ENCODE data around the gene SIRT3.
A peak's percentile ranks its signal among the peaks of the same experiment; 100 is the strongest.

SIRT3 gene

DNA sequence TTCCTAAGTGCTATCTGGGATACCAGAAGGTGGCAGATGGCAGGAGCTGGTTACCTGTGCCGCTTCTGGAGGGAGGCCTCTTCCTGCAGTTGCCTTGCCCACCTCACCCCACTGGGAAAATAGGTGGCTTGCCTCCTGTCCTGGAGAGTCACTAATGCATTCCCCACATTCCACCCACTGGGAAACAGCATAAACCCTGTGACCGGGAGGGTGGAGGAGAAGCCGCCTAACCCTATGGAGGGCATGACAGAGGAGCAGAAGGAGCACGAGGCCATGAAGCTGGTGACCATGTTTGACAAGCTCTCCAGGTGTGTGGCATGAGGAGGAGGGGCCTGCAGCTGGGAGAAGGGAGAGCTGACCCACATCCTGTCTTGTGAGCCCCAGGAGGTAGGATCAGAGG lies 23.0 kb downstream of the SIRT3 start:
- no peak for DNase-seq

DNA sequence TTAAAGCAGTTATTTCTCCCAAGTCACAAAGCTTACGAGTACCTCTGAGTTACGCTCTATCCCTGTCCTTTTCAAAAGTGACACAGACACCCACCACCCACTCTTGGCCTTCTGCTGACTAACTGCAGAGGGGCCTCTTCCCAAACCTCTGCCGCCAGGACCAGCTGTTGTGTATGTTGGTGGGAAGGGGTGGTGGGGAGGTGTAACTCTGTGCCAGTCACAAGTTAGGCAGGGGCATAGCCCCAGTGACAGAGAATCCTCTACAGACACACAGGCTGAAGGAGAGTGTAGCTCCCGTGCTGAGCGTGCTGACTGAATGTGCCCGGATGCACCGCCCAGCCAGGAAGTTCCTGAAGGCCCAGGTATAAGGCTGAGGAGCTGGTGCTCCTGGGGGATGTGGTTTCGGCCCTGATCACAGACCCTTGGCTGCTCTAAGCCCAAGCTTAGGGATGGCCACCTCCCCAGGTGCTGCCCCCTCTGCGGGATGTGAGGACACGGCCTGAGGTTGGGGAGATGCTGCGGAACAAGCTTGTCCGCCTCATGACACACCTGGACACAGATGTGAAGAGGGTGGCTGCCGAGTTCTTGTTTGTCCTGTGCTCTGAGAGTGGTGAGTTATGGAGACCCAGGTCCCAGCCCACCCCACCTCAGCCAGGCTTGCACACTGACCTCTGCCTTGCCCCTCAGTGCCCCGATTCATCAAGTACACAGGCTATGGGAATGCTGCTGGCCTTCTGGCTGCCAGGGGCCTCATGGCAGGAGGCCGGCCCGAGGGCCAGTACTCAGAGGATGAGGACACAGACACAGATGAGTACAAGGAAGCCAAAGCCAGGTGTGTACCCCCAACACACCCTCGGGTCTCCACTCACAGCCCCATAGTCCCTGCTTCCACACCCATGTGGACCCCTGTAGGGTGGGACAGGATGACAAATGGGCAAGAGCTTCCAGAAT lies 23.7 kb downstream of the SIRT3 start:
- DNase-seq, result no peak

DNA sequence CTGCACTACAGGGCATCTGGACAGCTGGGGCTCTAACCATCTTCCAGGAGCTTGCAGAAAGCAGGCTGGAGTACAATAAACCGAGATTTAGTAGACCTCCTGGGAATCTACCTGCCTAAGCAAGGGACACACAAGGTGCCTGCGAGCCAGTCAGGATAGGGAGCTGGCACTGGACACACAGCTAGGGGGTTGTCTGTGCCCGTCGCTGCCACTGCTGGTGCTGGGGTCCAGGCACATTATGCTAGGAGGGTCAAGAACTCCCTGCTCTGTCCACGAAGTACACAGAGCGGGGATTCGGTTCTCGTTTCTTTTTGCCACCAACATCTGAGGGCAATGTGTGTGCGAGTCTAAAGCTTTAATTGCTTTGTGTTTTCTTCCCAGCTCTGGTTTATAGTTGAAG lies 24.4 kb downstream of the SIRT3 start:
- DNase-seq, result no peak

DNA sequence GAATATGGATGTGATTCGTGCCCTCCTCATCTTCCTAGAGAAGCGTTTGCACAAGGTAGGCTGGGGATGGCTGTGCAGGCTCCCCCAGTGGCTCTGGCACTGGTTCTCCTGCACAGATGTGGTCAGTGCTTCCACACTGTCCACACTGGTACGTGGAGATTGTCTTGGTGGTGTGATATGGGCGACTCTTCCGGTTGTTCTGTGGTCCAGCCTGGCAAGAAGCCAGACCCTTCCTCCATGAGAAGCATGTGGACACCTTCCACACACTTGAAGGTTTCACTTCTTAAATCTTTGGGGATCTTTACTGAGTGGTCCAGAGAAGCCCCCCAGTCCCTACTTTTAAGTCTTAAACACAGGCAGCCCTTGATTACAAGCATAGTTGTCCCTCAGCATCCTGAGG lies 24.8 kb downstream of the SIRT3 start:
- DNase-seq, result no peak

DNA sequence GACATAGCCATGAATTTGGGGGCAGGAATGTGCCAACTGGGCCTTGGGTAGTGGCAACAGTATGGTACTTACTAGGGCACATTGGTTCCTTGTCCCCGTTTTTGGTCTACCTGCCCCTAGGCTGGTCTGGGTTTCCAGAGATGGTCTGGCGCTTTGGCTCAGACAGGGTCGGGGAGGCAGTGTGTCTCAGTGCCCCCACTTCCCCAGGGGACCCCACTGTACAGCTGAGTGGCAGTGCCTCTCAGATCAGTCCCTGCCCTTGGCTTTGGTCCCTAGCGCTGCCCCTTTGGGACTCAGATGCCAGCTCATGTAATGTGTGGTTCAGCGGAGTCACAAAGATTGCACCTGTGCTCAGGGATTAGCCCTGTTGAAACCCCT lies 25.4 kb downstream of the SIRT3 start:
- DNase-seq, result no peak

DNA sequence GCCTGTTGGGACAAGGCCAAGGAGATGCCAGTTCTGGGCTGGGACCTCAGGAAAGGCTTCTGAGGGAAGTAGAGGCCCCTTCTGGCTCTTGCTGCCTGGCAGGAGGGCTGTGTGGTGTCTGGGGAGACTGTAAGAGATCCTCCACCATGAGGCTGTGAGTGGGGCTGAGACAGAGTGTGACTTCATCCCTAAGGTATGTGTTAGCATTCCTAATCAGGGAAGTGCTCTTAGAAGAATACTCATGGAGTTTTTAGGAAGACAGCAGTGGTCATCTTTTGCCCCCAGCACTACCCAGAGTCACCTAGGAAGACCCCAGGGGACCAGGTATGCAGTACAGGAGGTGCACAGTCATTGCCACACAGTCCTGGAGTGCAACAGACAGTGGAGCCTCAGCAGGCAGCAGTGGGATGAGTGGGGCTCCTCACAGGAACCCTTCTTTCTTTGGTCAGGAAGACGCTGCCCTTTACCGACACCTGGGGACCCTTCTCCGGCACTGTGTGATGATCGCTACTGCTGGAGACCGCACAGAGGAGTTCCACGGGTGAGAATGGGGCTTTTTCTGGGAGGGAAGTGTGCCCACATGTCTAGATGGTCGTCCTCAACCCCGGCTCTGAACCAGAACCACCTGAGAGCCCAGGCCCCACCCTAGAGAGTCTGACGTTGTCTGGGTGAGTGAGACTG lies 25.9 kb downstream of the SIRT3 start:
- no peak for DNase-seq

DNA sequence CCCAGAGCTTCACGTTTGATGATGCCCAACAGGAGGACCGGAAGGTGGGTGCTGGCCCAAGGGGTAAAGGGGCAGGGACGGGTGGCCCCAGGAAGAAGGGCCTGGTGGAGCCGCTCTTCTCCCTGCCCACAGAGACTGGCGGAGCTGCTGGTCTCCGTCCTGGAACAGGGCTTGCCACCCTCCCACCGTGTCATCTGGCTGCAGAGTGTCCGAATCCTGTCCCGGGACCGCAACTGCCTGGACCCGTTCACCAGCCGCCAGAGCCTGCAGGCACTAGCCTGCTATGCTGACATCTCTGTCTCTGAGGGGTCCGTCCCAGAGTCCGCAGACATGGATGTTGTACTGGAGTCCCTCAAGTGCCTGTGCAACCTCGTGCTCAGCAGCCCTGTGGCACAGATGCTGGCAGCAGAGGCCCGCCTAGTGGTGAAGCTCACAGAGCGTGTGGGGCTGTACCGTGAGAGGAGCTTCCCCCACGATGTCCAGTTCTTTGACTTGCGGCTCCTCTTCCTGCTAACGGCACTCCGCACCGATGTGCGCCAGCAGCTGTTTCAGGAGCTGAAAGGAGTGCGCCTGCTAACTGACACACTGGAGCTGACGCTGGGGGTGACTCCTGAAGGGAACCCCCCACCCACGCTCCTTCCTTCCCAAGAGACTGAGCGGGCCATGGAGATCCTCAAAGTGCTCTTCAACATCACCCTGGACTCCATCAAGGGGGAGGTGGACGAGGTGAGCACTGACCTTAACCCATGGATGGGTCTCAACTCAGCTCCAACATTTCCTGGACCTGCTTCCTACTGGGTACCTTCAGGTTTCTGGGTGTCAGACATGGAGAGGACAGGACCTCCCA lies 26.6 kb downstream of the SIRT3 start:
- no peak for DNase-seq

DNA sequence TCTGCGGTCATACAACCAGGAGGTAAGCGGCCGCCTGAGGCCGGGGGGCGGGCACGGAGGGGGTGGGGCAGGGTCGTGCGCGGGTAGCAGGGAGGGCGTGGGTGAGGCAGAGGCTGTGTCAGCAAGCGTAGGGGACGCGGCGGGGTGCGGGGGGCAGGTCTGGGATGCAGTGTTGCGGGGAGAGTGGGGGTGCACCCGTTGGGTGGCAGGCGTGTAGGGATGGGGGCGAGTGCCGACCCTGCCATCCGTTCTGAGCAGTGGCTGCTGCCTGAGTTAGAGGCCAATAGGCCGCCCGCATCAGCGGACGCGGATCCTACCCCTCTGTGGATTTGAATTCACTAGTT lies 27.3 kb downstream of the SIRT3 start:
- no peak for DNase-seq

DNA sequence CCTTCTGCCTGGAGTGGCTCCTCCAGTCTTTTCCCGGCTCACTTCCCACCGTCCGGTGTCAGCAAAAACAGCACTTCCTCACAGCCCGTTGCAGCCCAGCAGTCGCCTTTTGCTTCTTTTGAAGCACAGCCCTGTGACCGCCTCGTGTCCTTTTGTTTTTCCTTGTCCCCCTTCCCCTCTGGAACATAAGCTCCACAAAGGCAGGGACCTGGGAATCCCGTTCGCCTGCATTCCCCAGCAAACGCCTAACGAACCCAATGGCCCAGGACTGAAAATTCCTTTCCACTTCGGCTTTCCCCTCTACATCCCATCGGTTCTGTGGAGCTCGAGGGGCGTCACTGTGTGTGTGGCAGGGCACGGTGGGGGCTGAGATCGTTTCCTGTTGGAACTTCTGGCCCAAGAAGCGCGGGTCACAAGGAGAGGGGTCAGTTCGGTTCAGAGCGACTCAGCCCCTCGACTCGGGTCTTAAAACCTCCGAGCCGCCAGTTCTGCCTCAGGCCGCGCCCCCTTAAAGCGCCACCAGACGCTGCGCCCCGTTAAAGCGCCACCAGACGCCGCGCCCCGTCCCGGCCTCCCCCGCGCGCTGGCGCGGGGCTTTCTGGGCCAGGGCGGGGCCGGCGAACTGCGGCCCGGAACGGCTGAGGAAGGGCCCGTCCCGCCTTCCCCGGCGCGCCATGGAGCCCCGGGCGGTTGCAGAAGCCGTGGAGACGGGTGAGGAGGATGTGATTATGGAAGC lies 27.8 kb downstream of the SIRT3 start:
- DNase-seq, result peak; percentile 39

DNA sequence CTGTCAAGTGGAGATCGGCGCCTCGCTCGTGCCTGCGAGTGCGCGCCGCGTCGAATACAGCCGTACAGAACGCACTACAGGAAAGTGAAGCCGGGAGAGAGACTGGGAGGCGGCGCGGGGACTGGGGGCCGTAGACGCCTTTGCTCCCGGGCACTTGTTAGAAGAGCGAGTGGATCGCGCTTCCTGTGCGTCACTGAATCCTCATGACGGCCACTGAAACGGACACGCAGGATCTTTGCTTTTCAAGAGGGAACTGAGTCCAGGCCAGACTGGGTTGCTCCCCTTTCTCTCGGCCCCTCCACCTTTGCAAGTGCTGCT lies 28.3 kb downstream of the SIRT3 start:
- DNase-seq, result no peak

DNA sequence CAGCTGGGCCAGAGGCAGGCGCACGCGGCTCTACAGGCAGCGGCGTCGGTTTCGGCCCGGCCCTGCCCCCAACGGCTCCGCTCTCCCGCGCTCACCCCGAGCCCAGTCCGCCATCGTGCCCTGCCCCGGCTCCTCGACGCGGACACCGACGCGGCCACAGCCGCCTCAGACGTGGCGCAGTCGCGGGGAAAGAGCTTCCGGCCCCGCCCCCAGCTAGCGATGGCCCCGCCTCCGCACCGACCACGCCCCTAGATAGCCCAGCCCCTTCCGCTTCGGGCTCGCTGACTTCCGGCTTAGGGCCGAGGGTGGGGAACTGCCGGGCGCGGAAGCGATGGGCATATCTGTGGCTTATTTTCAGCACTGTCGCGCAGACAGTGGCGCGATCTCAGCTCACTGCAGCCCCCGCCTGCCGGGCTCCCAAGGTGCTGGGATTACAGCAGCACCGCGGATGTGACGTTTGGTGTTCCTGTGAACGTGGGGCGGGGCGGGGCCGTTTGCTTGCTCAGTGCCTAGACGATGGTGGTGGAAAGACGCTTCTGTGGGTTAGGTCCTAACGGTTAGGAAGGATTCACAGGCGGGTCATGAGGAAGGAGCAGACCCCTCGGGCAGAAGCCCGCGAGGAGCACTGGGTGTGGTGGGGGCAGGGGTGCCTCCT lies 28.8 kb downstream of the SIRT3 start, which contains the start of the genes BET1L and RIC8A:
BET1L (minus strand) TSS at position 192 of the 655 bp plus-strand sequence; CDS start at position 114, 78 bp downstream.
RIC8A (plus strand) TSS at position 501 of the 655 bp plus-strand sequence. CDS start 1,147 bp downstream, outside the sequence.
- peak; percentile 77 for DNase-seq

DNA sequence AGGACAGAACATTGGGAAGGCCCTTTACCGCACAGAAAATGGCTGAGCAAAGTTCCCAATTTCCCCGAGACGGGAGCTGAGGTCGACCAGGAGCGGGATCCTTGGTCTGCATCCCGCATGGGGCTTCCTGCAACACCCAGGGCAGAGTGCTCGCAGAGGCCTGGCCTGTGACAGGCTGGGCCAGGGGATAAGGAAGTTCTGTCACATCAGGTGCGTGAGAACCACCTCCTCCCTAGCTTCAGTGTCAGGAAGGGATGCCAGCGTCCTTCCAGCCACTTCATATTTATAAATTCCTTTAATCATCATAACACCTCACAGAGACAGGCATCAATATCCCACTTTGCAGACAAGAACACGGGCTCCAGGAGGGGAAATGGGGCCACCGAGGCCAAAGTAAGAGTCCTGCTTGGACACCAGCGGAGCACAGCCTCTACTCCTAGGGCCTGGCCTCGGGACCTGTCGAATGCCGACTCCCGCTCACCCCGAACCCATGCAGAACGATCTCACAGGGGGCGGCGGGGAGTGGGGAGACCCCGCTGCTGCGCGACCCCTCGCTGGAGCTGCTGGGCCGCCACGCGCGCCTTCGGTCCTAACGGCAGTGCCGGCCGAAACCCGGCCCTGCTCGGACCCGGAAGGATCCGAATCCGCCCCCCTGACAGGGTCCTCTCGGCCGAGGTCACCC lies 29.5 kb downstream of the SIRT3 start:
- no peak for DNase-seq

DNA sequence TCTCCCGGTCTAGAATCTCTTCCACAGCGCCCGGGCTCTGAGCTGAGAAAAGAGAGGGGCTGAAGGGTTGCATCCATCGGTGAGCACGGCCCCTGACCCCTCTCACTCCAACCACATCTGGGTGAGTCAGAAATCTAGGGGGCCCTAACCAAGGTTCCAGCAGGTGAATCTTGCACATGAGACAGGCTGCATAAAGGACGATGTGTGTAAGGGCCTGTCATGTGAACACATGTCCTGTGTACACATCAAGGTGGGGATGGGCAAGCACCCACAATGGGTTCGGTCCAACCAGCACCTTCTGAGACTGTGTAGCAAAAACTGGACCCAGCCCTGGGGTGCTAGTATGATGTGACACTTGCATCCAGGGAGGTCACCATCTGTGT lies 30.1 kb downstream of the SIRT3 start:
- no peak for DNase-seq

DNA sequence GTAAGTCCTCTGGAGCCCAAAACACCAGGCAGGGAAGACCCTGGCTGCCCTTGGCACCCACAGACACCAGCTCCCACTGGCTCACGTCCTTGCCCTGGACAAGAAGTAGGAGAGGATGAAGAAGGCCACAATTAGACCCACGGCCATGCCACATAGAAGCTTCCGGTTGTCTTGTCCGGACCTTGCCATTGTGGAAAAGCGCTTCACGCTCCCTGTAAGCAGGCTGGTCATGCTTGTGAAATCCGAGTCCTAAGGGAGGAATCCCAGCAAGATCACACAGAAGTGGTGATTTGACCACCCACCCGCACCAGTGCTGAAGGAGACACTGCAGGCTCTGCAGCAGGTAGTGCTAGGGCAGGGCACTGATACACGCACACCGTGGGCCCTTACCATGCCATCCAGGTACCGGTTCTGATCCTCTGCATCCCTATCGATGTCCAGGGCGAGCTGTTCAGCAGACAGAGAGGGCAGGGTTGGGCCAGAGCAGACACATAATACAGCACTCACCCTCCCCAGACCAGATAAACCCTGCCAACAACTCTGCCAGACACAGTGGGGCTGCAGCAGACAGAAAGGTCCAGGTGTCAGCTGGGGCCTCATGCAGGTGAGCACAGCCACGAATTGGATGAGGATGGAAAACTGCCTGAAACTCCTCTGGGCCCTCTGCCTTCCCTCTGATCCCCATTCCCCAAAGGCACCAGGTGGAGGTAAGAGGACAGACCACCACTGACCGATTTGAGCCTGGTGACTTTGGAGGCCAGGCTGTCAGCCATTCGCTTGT lies 30.7 kb downstream of the SIRT3 start:
- no peak for DNase-seq

DNA sequence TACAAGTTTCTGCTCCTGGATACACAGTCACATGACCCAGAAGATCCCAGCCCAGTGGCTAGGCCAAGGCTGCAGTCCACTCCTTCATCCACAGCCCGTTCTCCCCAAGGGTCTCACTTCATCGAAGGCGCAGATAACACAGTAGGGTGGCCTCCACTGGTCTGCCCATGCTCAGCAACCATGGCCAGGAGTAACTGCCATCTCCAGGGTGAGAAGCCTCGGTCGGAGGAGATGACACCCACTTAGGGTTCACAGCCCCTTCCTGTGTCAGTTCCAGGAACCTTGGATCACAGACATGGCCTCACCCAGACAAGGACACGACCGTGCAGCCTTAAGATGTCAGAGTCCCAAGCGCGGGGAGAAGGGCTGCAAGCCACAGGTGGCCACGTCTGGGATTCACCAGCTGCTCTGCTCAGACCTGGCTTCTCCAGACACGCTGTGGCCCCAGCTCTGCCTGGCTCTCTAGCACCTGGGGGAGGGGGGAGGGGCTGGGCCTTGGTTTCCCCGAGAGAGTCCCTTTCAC lies 31.5 kb downstream of the SIRT3 start:
- DNase-seq, result no peak

DNA sequence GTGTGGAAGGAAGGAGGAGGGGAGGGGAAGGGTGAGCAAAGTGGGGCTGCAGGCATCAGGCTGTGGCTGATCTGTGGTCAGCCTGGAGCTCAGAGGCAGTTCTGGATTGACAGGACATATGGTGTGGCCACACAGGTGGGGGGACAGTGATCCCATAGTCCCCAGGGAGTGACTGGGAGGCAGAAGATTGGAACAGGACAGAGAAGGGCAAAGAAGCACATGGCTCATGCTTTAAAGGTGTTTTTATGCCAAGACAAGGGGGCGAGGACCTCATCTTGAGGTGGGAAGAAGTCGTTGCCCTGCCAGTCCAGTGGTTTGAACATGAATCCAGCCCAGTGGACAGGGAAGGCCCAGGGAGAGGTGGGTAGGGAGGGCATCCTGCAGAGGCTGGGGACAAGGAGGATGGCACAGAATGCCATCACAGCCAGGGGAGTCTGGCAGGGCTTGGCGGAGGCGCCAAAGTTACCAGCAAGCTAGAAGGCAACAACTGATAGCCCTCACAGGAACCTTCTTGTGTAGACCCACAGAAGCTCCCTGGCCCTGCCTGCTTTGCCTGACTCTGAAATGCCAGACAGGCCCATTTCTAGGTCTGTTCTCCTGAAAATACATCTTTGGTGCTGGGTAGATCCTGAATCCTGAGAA lies 32.1 kb downstream of the SIRT3 start:
- no peak for DNase-seq

DNA sequence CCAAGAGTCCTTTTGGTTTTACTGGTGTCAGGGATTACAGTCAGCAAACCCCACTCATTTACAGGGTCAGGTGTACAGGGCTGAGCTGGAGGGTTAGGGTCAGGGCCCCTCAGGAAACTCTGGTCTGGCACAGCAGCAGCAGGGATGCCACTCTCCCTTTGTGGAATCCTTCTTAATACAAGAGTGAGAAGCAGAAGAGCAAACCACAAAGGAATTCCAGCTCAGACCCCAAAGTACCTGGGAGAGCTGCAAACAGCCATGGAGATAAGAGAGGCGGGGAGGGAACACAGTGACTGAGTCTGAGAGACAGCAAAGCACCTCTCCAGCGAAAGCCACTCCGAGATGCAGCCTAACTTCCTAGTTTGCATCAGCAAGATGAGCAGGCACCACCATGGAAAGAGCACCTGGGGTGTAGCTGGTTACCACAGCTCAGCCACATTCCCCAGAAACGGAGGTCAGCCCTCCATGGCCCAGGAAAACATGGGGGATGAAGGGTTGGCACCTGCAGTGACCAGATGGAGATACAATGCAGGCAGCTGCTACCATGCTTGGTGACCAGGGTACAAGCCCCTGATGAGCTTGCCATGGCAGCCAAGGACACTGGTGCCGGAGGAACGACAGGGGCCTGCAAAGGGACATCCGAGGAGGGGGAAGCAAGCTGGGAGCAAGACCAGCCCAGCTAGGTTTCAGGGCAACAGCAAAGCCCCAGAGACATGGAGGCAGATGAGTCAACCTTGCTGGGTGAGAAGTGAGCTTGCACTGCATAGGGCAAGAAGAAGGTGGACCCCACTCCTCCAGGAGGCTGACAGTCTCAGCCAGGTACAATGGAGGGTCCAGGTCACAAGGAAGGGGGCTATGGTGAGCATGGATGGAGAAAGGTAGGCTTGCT lies 32.8 kb downstream of the SIRT3 start:
- no peak for DNase-seq

DNA sequence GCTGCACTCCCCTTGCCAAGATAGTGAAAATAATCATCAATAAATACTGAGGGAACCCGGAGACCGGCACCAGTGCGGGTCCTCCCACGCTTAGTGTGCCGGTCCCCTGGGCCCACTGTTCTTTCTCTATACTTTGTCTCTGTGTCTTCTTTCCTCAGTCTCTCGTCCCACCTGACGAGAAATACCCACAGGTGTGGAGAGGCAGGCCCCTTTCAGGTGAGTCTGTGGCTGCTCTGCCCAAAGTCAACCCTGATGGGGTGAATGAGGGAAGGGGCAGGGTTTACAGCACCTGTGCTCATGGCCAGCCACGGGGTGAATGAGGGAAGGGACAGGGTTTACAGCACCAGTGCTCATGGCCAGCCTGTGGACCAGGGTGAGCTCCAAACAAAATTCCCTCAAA lies 33.7 kb downstream of the SIRT3 start:
- no peak for DNase-seq

DNA sequence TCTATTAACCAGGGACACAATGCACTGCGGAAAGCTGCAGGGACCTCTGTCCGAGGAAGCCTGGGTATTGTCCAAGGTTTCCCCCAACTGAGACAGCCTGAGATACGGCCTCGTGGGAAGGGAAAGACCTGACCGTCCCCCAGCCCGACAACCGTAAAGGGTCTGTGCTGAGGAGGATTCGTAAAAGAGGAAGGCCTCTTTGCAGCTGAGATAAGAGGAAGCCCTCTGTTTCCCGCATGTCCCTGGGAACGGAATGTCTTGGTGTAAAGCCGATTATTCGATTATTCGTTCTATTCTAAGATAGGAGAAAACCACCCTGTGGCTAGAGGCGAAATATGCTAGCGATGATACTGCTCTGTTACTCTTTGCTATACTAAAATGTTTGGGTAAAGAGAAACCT lies 34.2 kb downstream of the SIRT3 start:
- DNase-seq, result no peak

Measured in NCI-H1048 (cell line).